Adipocyte (in vitro differentiated cells): Measurements from ENCODE around the gene PHC2.
"Not testable (repeated sequence)": the region's sequence is repeated elsewhere in the genome, so short reads cannot be mapped to it uniquely, and the experiment has no call there.

ENCODE experiments used
- DNase-seq: peaks from one replicate; pipeline ENCODE4 v3.0.0-alpha.2; 2015; ENCODE audit warnings: low read depth
- H3K27me3 ChIP-seq: replicated peaks from 2 replicates; pipeline ENCODE4 v1.7.0; 2013; ENCODE audit warnings: mild to moderate bottlenecking, low read length, moderate library complexity; ENCODE audit not compliant: control insufficient read depth, insufficient read depth
- H3K36me3 ChIP-seq: 2 replicates; pipeline ENCODE4 v1.7.0; 2013; ENCODE audit warnings: low read length, mild to moderate bottlenecking, moderate library complexity; ENCODE audit not compliant: control insufficient read depth, insufficient read depth, severe bottlenecking
- H3K4me1 ChIP-seq: 2 replicates; pipeline ENCODE4 v1.7.0; 2013; ENCODE audit warnings: mild to moderate bottlenecking, low read length, moderate library complexity; ENCODE audit not compliant: control insufficient read depth, insufficient read depth
- H3K4me3 ChIP-seq: 2 replicates; pipeline ENCODE4 v1.7.0; 2013; ENCODE audit warnings: mild to moderate bottlenecking, low read length, moderate library complexity
- H3K9ac ChIP-seq: 2 replicates; pipeline ENCODE4 v1.7.0; 2013; ENCODE audit warnings: mild to moderate bottlenecking, low read length, moderate library complexity
- H3K9me3 ChIP-seq: 2 replicates; pipeline ENCODE4 v1.7.0; 2013; ENCODE audit warnings: mild to moderate bottlenecking, low read length, moderate library complexity; ENCODE audit not compliant: control insufficient read depth

PHC2 gene

GRCh38 chr1:33319186-33319948, 111.5 kb downstream of the PHC2 start:
- peaks cover 33% of the 10 kb centered on the region for H3K36me3 ChIP-seq
- H3K9ac ChIP-seq = no peak overlapping the region
- DNase-seq = no peak
- no peaks in the 10 kb centered on the region for H3K27me3 ChIP-seq
- no peaks in the 10 kb centered on the region for H3K9me3 ChIP-seq
- H3K4me3 ChIP-seq = no peak overlapping the region
- H3K4me1 ChIP-seq = no peaks in the 10 kb centered on the region

- Histone ChIP-seq H3K36me3 (peaks cover 19% of the 10 kb centered on the region), H3K4me1 (no peaks in the 10 kb centered on the region), H3K4me3 (no peak overlapping the region), H3K9ac (no peak overlapping the region), H3K9me3 (no peaks in the 10 kb centered on the region), H3K27me3 (no peaks in the 10 kb centered on the region)
- no peak for DNase-seq
Observed at GRCh38 chr1:33317946-33318345, 112.9 kb downstream of the PHC2 start.

- Histone ChIP-seq H3K27me3 (no peaks in the 10 kb centered on the region), H3K4me3 (no peak overlapping the region), H3K36me3 (peaks cover 13% of the 10 kb centered on the region), H3K9ac (no peak overlapping the region), H3K9me3 (no peaks in the 10 kb centered on the region), H3K4me1 (no peaks in the 10 kb centered on the region)
- DNase-seq = peak; percentile 25
Observed at GRCh38 chr1:33317354-33317753, 113.5 kb downstream of the PHC2 start.

- DNase-seq = no peak
- Histone ChIP-seq H3K4me1 (no peaks in the 10 kb centered on the region), H3K36me3 (peaks cover 6% of the 10 kb centered on the region), H3K9ac (no peak overlapping the region), H3K27me3 (no peaks in the 10 kb centered on the region), H3K4me3 (no peak overlapping the region), H3K9me3 (no peaks in the 10 kb centered on the region)
Observed at GRCh38 chr1:33316601-33317000, 114.3 kb downstream of the PHC2 start.

GRCh38 chr1:33314416-33314815, 116.5 kb downstream of the PHC2 start:
- Histone ChIP-seq H3K4me1 (no peaks in the 10 kb centered on the region), H3K9me3 (no peaks in the 10 kb centered on the region), H3K27me3 (no peaks in the 10 kb centered on the region), H3K36me3 (no peaks in the 10 kb centered on the region), H3K4me3 (no peak overlapping the region), H3K9ac (no peak overlapping the region)
- DNase-seq = no peak

GRCh38 chr1:33312413-33312749, 118.5 kb downstream of the PHC2 start:
- no peaks in the 10 kb centered on the region for H3K27me3 ChIP-seq
- H3K36me3 ChIP-seq = no peaks in the 10 kb centered on the region
- no peak overlapping the region for H3K4me3 ChIP-seq
- DNase-seq = no peak
- H3K9ac ChIP-seq = no peak overlapping the region
- no peaks in the 10 kb centered on the region for H3K4me1 ChIP-seq
- no peaks in the 10 kb centered on the region for H3K9me3 ChIP-seq

- no peak for DNase-seq
- Histone ChIP-seq H3K9me3 (no peaks in the 10 kb centered on the region), H3K4me3 (no peak overlapping the region), H3K27me3 (no peaks in the 10 kb centered on the region), H3K9ac (no peak overlapping the region), H3K36me3 (no peaks in the 10 kb centered on the region), H3K4me1 (peaks cover 1% of the 10 kb centered on the region)
Observed at GRCh38 chr1:33311706-33312412, 119.0 kb downstream of the PHC2 start.

GRCh38 chr1:33310702-33311101, 120.2 kb downstream of the PHC2 start:
- Histone ChIP-seq H3K4me1 (peaks cover 11% of the 10 kb centered on the region), H3K27me3 (no peaks in the 10 kb centered on the region), H3K4me3 (no peak overlapping the region), H3K36me3 (no peaks in the 10 kb centered on the region), H3K9me3 (no peaks in the 10 kb centered on the region), H3K9ac (no peak overlapping the region)
- no peak for DNase-seq

- H3K9me3 ChIP-seq, H3K27me3 ChIP-seq, H3K9ac ChIP-seq, H3K36me3 ChIP-seq, DNase-seq, H3K4me3 ChIP-seq: not testable (repeated sequence)
- peaks cover 11% of the 10 kb centered on the region for H3K4me1 ChIP-seq
Observed at GRCh38 chr1:33309351-33309750, 121.5 kb downstream of the PHC2 start.

- H3K9me3 ChIP-seq = no peaks in the 10 kb centered on the region
- H3K27me3 ChIP-seq = no peaks in the 10 kb centered on the region
- no peak overlapping the region for H3K9ac ChIP-seq
- H3K4me1 ChIP-seq = peaks cover 11% of the 10 kb centered on the region
- no peaks in the 10 kb centered on the region for H3K36me3 ChIP-seq
- DNase-seq = no peak
- H3K4me3 ChIP-seq = no peak overlapping the region
Observed at GRCh38 chr1:33307494-33307864, 123.4 kb downstream of the PHC2 start.

GRCh38 chr1:33306653-33307493, 124.0 kb downstream of the PHC2 start:
- no peaks in the 10 kb centered on the region for H3K36me3 ChIP-seq

More at GRCh38 chr1:33306653-33307493, 124.0 kb downstream of the PHC2 start:
- H3K9me3 ChIP-seq = no peaks in the 10 kb centered on the region
- peaks cover 16% of the 10 kb centered on the region for H3K4me1 ChIP-seq
- no peaks in the 10 kb centered on the region for H3K27me3 ChIP-seq
- DNase-seq = no peak
- H3K9ac ChIP-seq = peak overlapping the region; percentile 37
- H3K4me3 ChIP-seq = peak overlapping the region; percentile 29
